SH-SY5Y (cell line): ENCODE results near the gene SACM1L.
A peak's percentile ranks its signal among the peaks of the same experiment; 100 is the strongest.

Experiments
- GATA2 ChIP-seq: IDR thresholded peaks from 2 replicates; pipeline ENCODE4 v1.6.1; 2011; ENCODE audit warnings: mild to moderate bottlenecking, low read depth, low read length
- GATA3 ChIP-seq: IDR thresholded peaks from 2 replicates; pipeline ENCODE4 v1.6.1; 2011; ENCODE audit warnings: low read depth, mild to moderate bottlenecking, low read length, moderate library complexity

SACM1L gene

DNA sequence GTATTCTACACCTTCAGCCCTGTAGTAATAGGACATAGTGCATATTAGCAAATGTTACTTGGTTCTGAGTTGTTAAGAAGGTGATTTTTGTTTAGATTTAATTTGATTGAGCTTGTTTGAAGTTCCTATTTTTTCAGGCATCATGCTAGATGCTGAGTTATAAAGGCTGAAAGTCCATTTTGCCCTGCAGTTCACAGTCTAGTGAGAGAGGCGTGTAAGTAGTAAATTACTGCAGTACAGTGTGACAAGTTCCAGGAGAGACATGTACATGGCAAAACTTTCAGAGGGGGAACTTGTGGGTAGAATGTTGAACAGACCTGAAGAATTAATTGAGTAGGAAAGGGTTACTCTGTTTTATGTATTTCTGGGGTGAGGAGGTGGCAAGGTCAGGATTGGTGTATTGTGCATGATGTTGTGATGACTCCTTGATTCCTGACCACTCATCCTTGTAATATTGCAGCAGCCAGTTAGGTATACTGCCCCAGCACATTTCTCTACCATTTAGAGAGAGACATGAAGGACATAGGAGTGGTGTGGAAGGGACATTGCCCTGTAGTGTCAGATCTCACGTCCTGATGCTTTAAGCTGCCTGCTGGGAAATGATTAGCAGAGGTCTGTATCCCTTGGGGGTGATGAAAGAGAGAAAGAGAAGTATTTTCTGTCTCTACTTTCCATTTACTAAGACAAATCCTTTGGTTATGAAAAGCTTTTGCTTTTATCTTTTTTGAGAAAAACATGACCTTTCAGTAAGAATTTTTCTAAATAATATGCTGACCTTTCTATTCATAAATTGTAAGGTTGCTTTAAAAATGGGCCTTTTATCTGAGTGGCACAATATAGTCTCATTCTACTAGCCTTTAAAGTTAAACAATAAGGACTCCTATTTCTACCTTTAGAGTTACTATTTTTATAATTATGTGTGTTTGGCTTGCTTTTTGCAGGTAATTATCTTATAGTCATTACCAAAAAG is 16.9 kb downstream of the SACM1L start:
- no peak for TF ChIP-seq GATA3

DNA sequence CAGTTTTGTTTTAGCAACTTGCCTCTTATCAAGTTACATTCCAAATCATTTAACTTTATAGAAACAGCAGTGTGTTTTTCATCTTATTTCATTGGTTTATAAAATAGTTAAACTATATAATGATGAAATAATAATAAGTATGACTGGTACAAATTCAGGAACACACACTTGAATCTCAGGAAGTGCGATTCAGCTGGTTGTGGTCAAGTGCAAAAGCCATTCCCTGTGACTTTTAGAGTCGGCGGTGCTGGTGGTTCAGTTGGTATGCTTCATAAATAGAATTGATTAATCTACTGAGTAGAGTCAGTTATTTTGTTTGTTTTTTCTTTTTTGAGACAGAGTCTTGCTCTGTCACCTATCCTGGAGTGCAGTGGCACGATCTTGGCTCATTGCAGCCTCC is 22.7 kb downstream of the SACM1L start:
- TF ChIP-seq GATA2 (no peak), GATA3 (no peak)

DNA sequence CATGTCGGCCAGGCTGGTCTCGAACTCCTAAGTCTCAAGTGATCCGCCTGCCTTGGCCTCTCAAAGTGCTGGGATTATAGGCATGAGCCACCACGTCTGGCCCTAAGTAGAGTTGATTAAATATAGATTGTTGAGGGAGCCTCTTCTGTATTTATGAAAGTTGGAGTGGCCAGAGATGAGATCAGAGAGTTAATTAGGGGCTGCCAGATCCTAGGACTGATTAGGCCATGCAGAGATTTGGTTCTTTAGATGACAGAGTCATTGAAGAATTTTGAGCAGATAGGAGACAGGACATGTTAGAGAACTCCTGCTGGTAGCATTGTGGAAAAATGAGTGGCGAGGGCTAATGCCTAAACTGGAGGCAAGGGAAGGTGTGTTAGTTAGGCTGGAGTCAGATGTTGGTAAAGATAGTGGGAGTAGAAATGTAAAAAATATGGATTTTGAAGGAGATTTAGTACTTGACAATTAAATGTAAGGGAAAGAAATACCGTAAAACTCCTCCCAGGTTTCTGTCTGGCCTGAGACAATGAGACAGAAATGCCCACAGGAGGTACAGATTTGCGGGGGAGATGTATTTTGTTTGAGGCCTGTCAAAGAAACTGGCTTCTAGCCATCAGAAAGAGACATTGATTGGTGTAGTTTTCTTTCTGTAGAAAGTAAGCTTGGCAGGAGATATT is 23.4 kb downstream of the SACM1L start:
- TF ChIP-seq GATA2 (peak; percentile 77), GATA3 (peak; percentile 72; the same call in 1 of the 2 replicates)

DNA sequence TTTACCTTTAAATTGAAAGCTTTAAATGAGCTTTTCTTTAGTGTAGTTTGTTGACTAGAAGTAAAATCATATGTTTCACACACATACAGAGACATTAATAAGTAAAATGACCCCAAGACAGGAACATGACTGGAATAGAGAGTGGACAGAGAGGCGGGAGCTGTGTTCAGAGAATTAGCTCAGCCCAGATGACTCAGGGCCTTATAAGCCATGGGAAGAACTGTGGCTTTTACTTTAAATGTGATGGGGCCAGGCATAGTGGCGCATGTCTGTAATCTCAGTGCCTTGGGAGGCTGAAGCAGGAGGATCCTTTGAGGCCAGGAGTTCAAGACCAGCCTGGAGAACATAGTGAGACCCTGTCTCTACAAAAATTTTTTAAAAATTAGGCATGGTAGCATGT is 26.7 kb downstream of the SACM1L start:
- TF ChIP-seq GATA3 (no peak), GATA2 (no peak)

DNA sequence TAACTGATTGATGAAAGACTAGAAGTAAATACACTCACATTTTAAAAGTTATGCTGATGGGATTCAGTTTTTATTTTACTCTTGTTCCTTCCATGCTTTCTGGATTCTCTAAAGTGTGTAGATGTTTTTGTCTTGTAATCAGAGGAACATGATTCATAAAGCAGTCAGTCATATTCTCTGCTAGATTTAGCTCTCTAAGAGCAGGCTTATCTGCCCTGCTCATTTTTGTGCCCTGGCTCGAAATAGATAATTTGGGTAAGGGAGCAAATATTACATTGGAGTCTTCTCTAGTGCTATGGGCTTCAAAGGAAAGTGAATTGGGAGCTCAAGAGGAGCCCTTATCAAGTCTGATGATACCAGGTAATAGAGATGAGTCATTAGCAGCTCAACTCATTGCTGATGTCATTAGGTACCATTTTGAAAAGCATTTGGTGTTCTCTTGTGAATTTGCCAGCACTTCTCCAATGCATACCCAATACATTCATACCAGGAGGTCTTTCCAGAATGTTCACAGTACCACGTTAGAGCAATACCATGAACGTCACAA is 27.7 kb downstream of the SACM1L start:
- TF ChIP-seq GATA3 (no peak), GATA2 (no peak)

DNA sequence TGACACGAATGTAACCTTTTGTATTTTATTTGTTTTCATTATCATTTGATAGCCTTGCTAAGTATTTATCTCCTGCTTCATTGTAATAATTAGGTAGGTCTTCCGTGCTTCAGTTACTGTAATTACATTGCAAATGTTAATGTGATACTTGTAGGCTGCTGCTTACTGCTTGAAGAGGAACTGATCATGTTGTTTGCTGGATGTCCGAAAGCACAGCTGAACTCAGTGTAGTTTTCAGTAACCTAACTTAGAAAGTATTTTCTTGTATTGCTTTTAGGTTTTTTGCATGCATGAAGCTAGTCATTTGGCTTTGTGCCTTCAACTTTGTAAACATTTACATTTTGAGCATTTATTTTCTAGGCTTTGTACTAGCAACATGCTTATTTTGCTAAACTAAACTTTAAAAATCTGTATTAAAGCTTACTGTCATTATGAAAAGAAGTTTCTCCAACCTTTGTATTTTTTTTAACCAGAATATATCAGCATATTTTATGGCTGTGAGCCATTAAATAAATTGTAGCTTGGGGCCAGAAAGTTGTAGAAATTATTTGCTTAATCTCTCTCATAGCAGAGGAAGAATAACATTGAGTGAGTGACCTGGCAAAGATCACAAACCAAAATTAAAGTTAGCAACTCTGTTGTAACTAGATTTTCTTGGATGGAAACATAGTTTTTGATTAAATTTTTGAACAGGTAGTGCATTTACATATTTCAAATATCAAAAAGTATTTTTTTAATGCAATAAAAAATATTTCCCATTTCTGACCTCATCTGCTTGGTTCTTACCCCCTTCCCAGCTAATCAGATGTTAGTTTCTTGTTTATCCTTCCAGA is 30.7 kb downstream of the SACM1L start:
- TF ChIP-seq GATA2: no peak
- TF ChIP-seq GATA3: no peak

DNA sequence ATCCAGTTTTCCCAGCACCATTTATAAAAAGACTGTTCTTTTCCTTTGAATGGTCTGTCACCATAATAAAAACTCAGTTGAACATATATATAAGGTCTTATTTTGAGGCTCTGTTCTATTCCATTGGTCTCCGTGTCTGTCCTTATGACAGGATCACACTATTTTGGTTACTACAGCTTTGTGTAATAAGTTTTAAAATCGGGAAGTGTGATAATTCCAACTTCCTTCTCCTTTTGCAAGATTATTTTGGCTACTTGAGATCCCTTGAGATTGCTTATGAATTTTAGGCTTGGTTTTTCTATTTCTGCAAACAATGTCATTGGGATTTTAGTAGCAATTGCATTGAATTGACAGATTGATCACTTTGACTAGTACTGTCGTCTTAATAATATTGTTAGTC is 35.7 kb downstream of the SACM1L start:
- TF ChIP-seq GATA2: no peak
- TF ChIP-seq GATA3: no peak

DNA sequence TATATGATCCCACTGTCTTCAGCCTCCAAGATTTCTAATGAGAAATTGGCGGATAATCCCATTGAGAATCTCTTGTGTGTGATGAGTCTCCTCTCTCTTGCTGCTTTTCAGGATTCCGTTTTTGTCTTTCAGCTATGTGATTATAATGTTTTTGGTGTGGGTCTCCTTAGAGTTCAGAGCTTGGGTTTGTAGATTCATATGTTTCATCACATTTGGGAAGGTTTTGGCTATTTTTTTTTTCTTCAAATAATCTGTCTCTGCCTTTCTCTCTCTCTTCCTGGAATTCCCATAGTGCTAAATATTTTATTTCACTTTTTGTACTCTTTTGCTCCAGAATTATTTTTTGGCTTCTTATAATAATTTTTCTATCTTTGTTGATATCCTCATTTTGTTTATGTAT is 40.4 kb downstream of the SACM1L start:
- TF ChIP-seq GATA2 (no peak), GATA3 (no peak)

DNA sequence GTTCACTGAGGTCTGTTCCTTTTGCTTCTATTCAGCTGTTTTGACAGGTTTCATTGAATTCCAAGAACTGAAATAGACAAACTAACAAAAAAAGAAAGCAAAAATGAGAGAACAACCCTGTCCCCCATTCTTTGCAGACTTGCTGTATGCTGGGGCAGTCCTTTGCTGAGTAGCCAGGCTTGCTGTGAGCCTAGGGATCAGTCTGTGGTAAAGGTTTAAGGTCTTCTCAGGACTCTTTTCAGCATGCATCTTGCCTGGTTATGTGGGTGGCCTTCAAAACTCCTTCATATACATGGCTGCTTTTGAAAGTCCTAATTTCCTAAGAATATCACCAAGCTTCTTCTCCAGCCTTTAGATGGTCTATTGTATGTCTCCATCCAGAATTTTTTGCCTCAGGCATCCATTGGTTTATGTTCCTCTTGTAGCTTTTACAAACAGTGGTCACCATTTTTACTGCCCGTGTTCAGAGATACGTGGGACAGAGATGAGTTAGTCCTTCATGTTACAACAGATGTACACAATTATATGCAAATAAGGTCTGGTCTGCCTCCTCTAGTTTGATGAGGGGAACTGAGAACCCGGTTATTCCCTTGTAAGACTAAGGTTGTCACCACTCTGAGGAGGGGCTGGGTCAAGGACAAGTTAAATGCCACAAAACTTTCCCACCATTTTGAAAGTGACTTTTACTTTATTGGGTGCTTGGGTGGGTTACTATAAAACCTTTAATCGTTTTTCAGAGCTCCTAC is 41.4 kb downstream of the SACM1L start:
- no peak for TF ChIP-seq GATA3
- TF ChIP-seq GATA2: no peak

DNA sequence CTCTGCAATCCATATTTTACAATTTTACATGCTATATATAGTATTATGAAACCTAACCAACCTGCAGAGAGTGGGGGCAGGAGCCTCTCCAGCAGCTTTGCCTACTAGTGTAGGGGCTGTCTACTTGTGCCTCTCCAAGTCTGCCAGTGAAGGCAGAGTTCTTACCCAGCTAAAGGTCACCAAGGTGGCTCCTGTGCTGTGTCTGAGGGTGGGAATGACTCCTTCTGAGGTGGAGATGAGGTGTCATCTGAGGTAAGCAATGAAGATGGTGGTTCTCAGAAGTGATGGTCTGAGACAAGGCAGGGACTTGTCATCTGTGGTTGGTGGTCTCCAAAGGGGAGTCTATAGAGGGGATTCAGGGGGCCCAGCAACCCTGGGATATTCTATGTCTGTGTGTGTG is 47.5 kb downstream of the SACM1L start:
- TF ChIP-seq GATA2: no peak
- TF ChIP-seq GATA3: no peak

DNA sequence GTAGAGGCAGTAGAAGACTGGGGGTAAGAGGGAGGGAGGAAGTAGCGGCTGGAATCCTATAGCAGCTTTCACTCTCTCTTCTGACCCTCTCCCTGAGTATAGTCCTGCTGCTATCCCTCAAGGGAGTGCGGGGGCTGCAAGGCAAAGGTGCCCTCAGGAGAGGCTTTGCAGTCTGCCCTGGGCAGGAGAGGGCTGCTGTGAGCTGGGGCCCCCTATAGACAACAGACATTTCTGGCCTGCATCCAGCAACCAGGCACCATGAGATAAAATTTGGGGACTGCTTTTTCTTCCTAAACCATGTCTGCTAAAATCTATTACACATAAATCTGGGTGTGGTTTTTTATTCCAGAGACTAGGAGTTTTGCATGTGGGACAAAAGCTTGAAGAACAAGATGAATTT is 48.0 kb downstream of the SACM1L start:
- no peak for TF ChIP-seq GATA3
- TF ChIP-seq GATA2: no peak

DNA sequence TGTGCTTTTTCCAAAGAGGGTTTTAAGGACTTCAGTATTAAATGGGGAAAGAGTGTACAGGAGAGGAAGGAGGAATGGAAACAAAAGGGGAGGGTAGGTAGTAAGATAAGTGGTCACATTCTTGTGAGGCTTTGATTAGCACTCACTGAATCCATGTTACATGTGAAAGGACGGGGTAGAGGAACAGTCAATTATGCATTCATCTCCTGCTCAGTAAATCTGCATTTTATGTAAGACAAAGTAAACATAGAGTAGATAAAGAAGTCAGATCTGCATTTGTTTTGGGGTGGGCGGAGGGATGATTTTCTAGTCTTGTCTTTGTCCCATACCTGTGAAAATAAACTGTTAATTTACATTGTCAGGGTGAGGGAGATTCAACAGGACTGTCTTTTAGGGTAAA is 50.8 kb downstream of the SACM1L start:
- TF ChIP-seq GATA2: no peak

DNA sequence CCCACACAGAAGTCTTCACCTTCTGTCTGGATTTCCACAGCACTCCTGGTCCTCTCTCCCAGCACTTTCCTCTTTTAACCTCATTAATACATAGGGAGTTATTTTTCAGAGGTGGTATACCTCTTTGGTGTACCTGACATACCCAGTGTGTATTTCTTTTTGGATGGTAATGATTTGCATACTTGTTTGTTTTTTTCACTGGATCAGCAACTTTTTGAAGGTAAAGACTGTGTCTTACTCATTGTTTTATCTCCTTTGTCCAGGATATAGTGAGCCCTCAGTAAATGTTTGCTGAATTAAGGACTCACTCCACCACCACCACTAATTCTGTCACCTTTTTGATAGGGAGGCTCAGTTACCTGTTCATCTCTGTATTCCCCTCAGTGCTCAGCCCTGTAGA is 52.1 kb downstream of the SACM1L start:
- TF ChIP-seq GATA3: no peak
- no peak for TF ChIP-seq GATA2
